ENCODE results near the gene AFF2.

Gene AFF2

DNA sequence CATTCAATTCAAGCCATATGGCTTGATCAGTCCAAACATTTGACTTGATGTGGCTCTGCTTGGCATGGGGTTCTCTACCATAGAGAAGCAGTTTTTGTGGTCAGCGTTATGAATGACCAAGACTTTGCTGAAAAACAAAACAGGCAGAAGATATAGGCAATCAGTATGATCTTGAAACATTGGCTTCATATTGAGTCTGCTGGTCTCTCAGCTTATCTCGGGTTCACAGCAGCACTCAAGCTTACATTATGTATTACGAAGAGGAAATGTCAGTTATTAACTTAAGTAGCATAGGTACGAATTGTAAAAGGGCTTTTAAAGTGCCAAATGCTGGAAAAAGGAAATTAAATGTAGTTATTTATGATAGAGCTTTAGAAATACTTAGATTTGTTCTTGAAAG lies 99.0 kb downstream of the AFF2 start:
- no peak overlapping the region for H3K9ac ChIP-seq (ENCODE audit: low read length)
- H3K9me3 ChIP-seq (ENCODE audit: control insufficient read depth, low read length): no peaks in the 10 kb centered on the region
- H3K36me3 ChIP-seq (ENCODE audit: control insufficient read depth, insufficient read depth, low read length): no peaks in the 10 kb centered on the region
- H3K4me3 ChIP-seq (ENCODE audit: low read length): no peak overlapping the region
- no peaks in the 10 kb centered on the region for H3K4me1 ChIP-seq (ENCODE audit: control insufficient read depth, insufficient read depth, low read length)
- H3K27me3 ChIP-seq (ENCODE audit: control insufficient read depth, insufficient read depth, low read length): no peaks in the 10 kb centered on the region

DNA sequence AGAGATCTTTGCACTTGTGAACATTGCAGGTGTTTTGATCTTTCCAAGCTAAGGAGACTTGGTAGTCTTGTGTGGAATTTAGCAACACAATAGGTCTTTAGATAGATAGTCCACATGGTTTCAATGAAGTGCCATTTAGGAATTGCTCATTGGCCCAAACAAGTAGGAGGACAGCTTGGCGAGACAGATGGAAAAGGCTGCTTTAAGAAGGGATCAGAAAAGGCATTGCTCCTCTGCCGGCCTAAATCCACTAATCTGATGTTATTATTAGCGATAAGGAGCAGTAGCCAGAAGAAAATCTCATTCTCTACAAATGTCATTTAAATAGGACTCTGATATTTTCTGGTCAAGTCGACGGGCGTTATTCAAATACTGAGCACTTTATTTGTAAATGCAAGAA lies 99.7 kb downstream of the AFF2 start:
- H3K4me1 ChIP-seq (ENCODE audit: control insufficient read depth, insufficient read depth, low read length): no peaks in the 10 kb centered on the region
- H3K27me3 ChIP-seq (ENCODE audit: control insufficient read depth, insufficient read depth, low read length): no peaks in the 10 kb centered on the region
- H3K36me3 ChIP-seq (ENCODE audit: control insufficient read depth, insufficient read depth, low read length): no peaks in the 10 kb centered on the region
- H3K9ac ChIP-seq (ENCODE audit: low read length): no peak overlapping the region
- no peaks in the 10 kb centered on the region for H3K9me3 ChIP-seq (ENCODE audit: control insufficient read depth, low read length)
- H3K4me3 ChIP-seq (ENCODE audit: low read length): no peak overlapping the region

DNA sequence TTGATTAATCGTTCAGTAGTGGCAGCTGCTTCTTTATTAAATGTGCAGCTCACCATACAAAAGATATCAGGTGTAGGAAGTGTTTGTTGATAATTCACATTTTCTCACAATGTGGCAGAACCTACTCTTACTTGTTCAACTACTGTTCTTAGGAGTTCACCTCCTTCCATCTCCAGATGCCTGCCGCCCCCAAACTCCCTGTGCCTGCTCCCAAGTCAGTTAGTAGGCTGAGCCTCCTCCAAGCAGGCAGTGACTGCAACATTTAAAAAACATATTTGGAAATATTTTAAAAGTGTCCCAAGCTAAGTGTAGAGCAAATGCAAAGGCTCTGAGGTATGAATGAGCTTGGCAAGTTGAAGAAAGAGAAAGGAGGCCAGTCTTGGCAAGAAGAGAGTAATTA lies 100.2 kb downstream of the AFF2 start:
- Histone ChIP-seq H3K36me3 (ENCODE audit: control insufficient read depth, insufficient read depth, low read length) (no peaks in the 10 kb centered on the region), H3K4me1 (ENCODE audit: control insufficient read depth, insufficient read depth, low read length) (no peaks in the 10 kb centered on the region), H3K9me3 (ENCODE audit: control insufficient read depth, low read length) (no peaks in the 10 kb centered on the region), H3K4me3 (ENCODE audit: low read length) (no peak overlapping the region), H3K27me3 (ENCODE audit: control insufficient read depth, insufficient read depth, low read length) (no peaks in the 10 kb centered on the region), H3K9ac (ENCODE audit: low read length) (no peak overlapping the region)

DNA sequence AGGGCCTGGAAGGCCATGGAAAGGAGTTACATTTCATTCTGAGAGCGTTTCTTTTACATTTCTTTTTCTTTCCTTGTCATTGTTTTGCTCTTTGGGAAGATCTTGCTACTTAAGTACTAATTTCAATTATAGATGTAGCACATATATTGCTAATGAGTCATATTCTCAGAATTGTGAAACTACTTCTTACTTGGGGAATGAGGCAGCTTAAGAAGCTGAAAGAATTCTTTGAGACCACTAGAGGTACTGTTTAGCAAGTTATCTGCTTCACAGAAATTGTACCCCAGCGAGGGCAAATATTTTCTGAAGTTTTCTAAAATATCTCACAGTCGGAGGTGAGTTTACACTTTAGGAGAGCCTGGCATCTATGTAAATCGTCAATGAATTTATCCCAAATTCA lies 100.6 kb downstream of the AFF2 start:
- Histone ChIP-seq H3K4me3 (ENCODE audit: low read length) (no peak overlapping the region), H3K36me3 (ENCODE audit: control insufficient read depth, insufficient read depth, low read length) (no peaks in the 10 kb centered on the region), H3K4me1 (ENCODE audit: control insufficient read depth, insufficient read depth, low read length) (no peaks in the 10 kb centered on the region), H3K27me3 (ENCODE audit: control insufficient read depth, insufficient read depth, low read length) (no peaks in the 10 kb centered on the region), H3K9ac (ENCODE audit: low read length) (no peak overlapping the region), H3K9me3 (ENCODE audit: control insufficient read depth, low read length) (no peaks in the 10 kb centered on the region)

DNA sequence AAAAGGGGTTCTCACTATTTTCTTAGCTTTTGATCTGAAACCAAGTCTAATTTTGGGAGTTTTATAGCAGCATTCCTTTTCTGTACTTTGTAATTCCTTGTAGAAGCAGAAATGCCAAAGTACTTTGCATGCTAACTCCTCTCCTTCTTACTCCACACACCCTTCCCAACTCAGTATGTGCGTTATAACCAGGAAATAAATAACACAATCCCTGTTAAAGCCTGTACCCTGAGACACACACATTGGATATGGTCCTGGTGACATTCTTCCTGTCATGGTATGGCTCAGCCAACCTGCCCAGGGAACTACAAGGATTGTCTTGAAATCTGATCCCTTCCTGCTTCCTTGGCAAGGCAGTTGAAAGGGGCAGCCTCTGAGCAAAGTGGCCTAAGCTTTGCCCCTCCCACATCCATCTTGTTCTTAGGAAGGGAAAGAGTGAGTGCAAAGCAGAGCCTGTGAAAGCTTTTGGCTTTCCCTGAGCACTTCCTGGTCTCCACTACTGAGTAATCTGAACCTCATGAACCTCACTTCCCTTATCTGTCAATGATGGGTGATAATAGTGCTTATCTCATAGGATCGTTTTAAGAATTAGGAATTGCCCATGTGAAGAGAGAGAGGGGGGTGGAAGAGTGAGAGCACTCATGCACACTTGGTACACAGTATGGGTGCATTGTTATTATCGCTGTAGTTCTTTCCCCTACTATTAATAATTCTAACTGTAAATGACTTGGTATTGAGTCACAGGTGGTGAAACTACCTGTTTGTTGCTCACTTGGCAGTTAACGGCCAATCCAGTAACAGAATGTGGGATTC lies 109.3 kb downstream of the AFF2 start:
- no peak overlapping the region for H3K9ac ChIP-seq (ENCODE audit: low read length)
- no peaks in the 10 kb centered on the region for H3K36me3 ChIP-seq (ENCODE audit: control insufficient read depth, insufficient read depth, low read length)
- H3K27me3 ChIP-seq (ENCODE audit: control insufficient read depth, insufficient read depth, low read length): no peaks in the 10 kb centered on the region
- no peak overlapping the region for H3K4me3 ChIP-seq (ENCODE audit: low read length)
- H3K9me3 ChIP-seq (ENCODE audit: control insufficient read depth, low read length): no peaks in the 10 kb centered on the region
- no peaks in the 10 kb centered on the region for H3K4me1 ChIP-seq (ENCODE audit: control insufficient read depth, insufficient read depth, low read length)

DNA sequence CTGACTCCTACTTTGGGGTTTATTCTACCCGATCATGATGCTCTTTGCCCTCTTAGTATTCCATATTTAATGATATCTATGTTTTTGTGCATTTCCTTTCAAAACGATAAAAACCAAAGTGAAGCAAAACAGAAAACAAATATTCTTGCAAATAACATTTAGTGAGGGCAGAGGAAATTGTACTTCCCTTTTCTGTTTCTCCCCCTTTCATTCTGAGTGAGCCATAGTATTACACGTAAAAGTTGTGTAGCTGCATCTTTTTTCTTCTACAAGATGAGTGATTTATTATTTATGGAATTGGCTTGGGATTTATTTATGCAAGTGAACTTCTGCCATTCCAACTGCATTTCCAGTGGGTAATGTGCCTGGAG lies 109.9 kb downstream of the AFF2 start:
- Histone ChIP-seq H3K4me1 (ENCODE audit: control insufficient read depth, insufficient read depth, low read length) (no peaks in the 10 kb centered on the region), H3K4me3 (ENCODE audit: low read length) (no peak overlapping the region), H3K9ac (ENCODE audit: low read length) (no peak overlapping the region), H3K27me3 (ENCODE audit: control insufficient read depth, insufficient read depth, low read length) (no peaks in the 10 kb centered on the region), H3K36me3 (ENCODE audit: control insufficient read depth, insufficient read depth, low read length) (no peaks in the 10 kb centered on the region), H3K9me3 (ENCODE audit: control insufficient read depth, low read length) (no peaks in the 10 kb centered on the region)

DNA sequence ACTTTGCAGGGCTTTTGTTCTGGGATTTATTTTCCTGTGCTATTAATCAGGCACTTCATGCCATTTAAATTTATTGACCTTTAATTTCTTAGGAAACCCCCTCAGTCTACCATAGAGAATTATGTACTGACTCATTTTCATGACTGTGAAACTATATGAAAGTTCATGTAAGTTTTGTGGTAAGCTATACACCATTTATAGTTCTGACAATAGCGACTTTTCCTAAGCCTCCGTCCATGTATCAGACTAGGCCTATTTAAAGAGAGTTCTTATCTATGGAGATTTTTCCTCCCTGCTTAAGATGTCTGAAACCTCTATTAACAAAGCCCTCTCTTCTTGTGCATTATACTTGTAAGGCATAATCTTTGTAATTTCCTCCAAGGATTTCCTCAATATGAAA lies 111.6 kb downstream of the AFF2 start:
- Histone ChIP-seq H3K9ac (ENCODE audit: low read length) (no peak overlapping the region), H3K4me1 (ENCODE audit: control insufficient read depth, insufficient read depth, low read length) (no peaks in the 10 kb centered on the region), H3K27me3 (ENCODE audit: control insufficient read depth, insufficient read depth, low read length) (no peaks in the 10 kb centered on the region), H3K4me3 (ENCODE audit: low read length) (no peak overlapping the region), H3K9me3 (ENCODE audit: control insufficient read depth, low read length) (no peaks in the 10 kb centered on the region), H3K36me3 (ENCODE audit: control insufficient read depth, insufficient read depth, low read length) (no peaks in the 10 kb centered on the region)

DNA sequence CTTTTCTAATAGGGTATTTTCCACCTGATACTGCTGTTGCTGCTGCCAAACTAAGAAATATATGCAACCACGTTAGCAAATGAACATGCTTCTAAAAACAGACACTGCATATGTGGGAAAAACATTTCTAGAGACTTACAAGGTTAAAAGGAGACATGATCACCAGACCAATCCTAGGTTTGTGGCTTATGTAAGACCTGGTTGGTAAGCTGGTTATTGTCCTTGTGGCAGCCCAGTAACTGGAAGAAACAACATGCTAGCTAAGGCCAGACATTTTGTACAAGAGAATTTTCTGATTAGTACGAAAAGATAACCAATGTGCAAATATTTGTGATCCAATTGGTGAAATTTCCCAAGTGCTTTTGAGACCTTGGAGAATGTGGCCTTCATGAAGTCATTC lies 112.0 kb downstream of the AFF2 start:
- H3K36me3 ChIP-seq (ENCODE audit: control insufficient read depth, insufficient read depth, low read length): no peaks in the 10 kb centered on the region
- H3K27me3 ChIP-seq (ENCODE audit: control insufficient read depth, insufficient read depth, low read length): no peaks in the 10 kb centered on the region
- no peak overlapping the region for H3K4me3 ChIP-seq (ENCODE audit: low read length)
- H3K9me3 ChIP-seq (ENCODE audit: control insufficient read depth, low read length): no peaks in the 10 kb centered on the region
- no peaks in the 10 kb centered on the region for H3K4me1 ChIP-seq (ENCODE audit: control insufficient read depth, insufficient read depth, low read length)
- H3K9ac ChIP-seq (ENCODE audit: low read length): no peak overlapping the region

DNA sequence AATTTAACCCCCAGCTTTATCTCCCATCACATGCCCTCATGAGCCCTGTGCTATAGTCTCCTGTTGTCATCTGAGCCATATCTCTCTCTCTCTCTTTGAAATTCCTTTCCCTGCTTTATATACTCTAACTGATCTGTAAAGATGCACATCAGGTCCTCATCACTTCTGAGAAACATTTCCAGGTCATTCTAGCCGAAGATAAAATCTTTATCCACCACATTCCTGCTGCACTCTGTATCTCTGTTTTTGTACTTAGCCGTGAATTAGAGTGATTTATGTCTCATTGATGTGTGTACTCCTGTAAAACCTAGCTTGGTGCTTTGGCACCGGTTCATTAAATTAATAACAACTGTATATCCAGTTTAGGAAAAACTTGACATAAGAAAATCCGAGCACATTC lies 113.2 kb downstream of the AFF2 start:
- Histone ChIP-seq H3K36me3 (ENCODE audit: control insufficient read depth, insufficient read depth, low read length) (no peaks in the 10 kb centered on the region), H3K4me3 (ENCODE audit: low read length) (no peak overlapping the region), H3K9me3 (ENCODE audit: control insufficient read depth, low read length) (no peaks in the 10 kb centered on the region), H3K27me3 (ENCODE audit: control insufficient read depth, insufficient read depth, low read length) (no peaks in the 10 kb centered on the region), H3K9ac (ENCODE audit: low read length) (no peak overlapping the region), H3K4me1 (ENCODE audit: control insufficient read depth, insufficient read depth, low read length) (no peaks in the 10 kb centered on the region)

DNA sequence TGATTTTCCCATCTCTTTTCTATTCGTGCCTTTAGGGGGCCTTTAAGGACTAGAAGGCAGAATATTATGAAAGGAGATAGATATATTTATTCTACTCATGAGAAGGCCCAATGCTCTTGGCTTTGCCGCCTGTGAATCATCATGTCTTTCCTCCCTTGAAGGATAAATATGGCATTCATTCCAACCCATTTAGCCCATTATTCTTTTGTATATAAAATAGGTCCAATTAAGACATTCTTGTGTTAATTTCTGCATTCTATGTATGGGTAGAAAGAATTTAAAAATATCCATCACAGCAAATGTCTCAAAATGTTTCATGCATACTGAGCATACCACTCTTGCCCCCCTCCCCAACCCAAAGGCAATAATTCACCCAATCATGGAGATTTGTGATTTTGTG lies 115.1 kb downstream of the AFF2 start:
- Histone ChIP-seq H3K9ac (ENCODE audit: low read length) (no peak overlapping the region), H3K9me3 (ENCODE audit: control insufficient read depth, low read length) (no peaks in the 10 kb centered on the region), H3K27me3 (ENCODE audit: control insufficient read depth, insufficient read depth, low read length) (no peaks in the 10 kb centered on the region), H3K4me3 (ENCODE audit: low read length) (no peak overlapping the region), H3K4me1 (ENCODE audit: control insufficient read depth, insufficient read depth, low read length) (no peaks in the 10 kb centered on the region), H3K36me3 (ENCODE audit: control insufficient read depth, insufficient read depth, low read length) (no peaks in the 10 kb centered on the region)

DNA sequence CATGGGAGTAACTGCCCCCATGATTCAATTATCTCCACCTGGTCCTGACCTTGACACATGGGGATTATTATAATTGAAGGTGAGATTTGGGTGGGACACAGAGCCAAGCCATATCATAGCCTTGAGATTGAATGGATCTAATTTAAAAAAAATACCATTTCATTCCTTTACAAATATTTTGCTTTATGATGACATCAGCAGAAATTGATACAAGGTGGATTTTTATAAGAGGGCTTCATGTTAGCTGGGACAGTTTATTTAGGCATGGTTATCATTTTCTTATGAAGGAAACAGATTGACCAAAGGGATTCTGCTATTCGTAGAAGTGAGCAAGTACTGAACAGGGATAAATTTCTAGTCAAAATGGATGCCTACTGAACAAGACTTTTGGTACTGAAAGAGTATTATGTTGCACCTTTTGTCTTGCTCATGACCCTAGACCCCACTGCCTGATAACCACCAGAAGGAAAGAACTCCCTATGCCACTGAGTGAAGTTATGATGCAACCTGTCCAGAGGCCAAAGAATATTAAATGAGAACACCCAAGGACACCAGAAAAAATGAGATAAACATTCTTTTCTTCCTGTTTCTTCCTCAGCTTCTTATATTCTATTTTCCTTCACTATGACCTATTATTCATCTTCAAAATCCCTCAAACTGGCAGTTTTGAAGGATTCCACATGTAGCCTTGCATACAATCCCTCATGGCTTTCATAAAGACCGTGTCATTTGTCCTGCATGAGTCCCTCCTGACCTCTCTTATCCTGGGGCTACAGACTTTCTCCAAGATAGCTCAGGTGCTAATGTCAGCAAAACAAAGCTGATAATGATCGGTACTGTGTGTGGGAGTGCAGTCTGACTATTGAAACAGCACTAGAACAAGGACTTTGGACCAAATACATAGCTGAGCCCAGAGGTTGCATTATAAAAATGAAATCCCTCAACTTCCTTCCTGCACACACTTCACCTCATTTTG lies 118.3 kb downstream of the AFF2 start:
- H3K4me3 ChIP-seq (ENCODE audit: low read length): no peak overlapping the region
- H3K9me3 ChIP-seq (ENCODE audit: control insufficient read depth, low read length): no peaks in the 10 kb centered on the region
- no peak overlapping the region for H3K9ac ChIP-seq (ENCODE audit: low read length)
- no peaks in the 10 kb centered on the region for H3K4me1 ChIP-seq (ENCODE audit: control insufficient read depth, insufficient read depth, low read length)
- no peaks in the 10 kb centered on the region for H3K27me3 ChIP-seq (ENCODE audit: control insufficient read depth, insufficient read depth, low read length)
- H3K36me3 ChIP-seq (ENCODE audit: control insufficient read depth, insufficient read depth, low read length): no peaks in the 10 kb centered on the region

DNA sequence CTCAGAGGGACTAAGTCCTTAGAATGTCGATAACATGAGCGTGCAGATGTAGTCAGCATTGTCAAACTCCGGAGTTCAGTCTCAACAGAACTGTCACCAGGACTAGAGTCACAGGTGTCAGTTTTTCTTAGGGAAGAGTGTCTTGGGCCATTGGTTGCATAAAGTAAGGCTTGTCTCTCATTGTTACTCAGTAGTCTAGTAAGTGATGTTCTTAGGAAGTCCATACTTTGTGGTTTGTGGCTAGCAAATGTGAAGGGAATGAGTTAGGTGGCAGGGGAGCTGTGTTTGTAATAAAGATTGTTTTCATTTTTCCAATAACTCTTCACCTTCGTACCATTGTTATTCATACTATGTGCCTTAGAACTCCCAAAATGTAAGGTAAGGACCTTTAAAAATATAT lies 119.6 kb downstream of the AFF2 start:
- no peak overlapping the region for H3K4me3 ChIP-seq (ENCODE audit: low read length)
- no peaks in the 10 kb centered on the region for H3K36me3 ChIP-seq (ENCODE audit: control insufficient read depth, insufficient read depth, low read length)

More for the DNA sequence above, 119.6 kb downstream of the AFF2 start:
- Histone ChIP-seq H3K9me3 (ENCODE audit: control insufficient read depth, low read length) (no peaks in the 10 kb centered on the region), H3K9ac (ENCODE audit: low read length) (no peak overlapping the region), H3K27me3 (ENCODE audit: control insufficient read depth, insufficient read depth, low read length) (no peaks in the 10 kb centered on the region), H3K4me1 (ENCODE audit: control insufficient read depth, insufficient read depth, low read length) (no peaks in the 10 kb centered on the region)

Data from mucosa of stomach (tissue), 1 donor.